Activated naive CD8-positive, alpha-beta T cell treated with anti-CD3 and anti-CD28 coated beads, Interleukin-2, amount 50 U/mL, for 16 hours (primary cell): ENCODE measurements around the gene SYCE1L.
"Not testable (repeated sequence)": the region's sequence is repeated elsewhere in the genome, so short reads cannot be mapped to it uniquely, and the experiment has no call there.

Experiments used
- DNase-seq: peaks from one replicate; pipeline ENCODE4 v3.0.0-alpha.2; 2020; ENCODE audit warnings: low read depth, low spot score

SYCE1L gene

DNA sequence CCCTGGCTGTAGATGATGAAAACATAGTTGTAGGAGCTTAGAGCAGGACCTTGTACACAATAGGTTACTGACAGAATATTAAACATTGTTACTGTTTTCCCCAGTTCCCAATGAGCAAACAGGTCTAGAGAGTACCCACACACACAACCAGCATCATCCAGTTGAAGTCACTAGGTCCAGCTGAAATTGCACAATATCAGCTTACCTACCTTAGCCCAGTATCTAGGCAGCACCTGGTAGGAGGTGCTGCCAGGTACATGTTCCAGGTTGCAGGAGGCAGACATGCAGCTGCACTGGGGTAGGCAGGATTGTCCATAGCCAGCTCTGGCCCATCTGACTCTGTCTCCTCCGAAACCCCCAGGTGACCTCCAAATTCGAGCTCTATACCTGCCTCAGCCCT lies 1.5 kb upstream of the SYCE1L start:
- no peak for DNase-seq

DNA sequence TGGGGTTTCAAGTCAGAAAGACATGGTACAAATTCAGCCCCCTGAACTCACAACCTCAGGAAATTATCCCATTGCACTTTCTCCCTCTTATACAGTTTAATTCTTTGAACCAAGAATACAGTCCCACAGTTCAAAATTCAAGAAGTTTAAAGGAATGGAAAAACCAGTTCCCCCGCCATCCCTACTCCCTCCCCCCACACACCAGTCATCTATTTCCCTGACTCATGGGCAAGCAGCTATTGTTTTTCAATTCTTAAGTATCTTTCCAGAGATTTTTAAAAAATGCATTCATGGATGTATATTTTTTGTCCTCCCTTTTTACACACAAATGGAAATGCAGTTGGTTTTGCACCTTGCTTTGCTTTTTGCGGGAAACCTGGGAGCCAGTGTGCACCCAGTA lies 7.3 kb downstream of the SYCE1L start:
- DNase-seq, result no peak

DNA sequence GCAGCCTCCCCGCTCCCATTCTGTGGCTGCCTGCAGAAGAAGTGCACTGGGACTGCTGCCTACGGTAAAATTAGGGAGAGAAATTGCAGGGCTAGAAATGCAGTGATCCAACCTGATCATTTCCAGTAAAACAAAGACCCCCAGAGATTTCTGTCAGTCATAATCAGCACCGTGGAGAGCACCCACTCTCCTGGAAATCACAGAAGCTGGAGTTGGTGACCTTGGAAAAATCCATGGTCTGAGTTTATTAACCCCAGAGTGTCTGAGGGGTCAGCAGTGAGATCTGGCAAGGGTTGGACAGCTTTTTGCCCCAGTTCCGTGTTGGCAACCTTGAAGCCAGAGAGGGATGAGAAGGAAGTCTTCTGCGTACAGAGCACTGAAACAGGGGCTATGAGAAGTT lies 7.8 kb downstream of the SYCE1L start:
- no peak for DNase-seq

DNA sequence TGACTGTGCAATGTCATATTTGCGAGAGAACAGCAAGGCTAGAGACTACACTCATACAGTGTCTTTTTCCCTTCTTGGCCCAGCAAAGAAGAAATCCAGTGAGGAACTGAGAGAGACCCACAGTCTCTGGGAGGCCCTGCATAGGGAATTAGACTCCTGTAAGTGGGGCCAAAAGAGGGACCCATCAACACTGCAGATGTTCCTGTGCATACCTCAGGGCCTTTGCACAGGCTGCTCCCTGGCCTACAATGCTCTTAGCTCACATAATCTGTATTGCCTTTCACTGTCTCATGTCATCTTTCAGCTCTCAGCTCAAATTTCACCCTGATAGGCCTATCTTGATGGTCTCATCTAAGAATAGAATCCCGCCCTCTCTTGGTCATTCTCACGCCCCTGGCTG lies 9.2 kb downstream of the SYCE1L start:
- DNase-seq, result no peak

DNA sequence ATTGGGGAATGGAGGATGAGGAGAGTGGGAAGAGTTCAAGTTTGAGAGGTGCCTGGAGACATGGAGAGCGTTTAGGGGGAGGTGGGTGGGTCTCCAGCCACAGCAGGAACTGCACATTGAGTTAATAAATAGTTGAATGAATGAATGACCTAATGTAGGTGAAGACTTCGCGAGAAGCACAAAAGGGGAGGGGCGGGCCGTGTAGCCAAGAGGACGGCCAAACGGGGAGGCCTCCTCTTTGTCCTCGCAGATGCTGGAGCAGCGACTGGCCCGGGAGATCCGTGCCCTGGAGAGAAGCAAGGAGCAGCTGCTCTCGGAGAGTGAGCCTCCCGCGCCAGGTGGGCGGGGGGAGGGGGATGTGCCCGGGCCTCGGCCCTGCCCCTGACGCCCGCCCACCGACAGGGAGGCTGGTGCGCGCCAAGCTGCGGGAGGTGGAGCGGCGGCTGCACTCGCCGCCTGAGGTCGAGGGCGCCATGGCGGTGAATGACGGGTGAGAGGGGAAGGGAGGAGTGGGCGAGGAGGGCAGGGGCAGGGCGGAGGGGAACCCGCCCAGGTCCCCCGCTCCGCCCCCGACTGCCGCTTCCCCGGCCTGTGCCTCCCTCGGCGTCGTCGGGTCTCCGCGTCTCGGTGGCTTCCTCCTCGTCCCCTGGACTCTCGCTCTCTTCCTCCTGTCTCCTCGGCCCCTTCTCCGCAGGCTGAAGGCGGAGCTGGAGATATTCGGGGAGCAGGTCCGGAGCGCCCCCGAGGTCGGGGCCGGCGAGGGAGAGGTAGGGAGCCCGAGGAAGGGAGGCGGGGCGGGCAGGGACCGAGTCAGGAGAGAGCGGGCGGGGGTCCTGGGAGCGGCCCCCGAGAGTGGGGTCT lies 12.9 kb downstream of the SYCE1L start:
- peak; percentile 36 for DNase-seq

DNA sequence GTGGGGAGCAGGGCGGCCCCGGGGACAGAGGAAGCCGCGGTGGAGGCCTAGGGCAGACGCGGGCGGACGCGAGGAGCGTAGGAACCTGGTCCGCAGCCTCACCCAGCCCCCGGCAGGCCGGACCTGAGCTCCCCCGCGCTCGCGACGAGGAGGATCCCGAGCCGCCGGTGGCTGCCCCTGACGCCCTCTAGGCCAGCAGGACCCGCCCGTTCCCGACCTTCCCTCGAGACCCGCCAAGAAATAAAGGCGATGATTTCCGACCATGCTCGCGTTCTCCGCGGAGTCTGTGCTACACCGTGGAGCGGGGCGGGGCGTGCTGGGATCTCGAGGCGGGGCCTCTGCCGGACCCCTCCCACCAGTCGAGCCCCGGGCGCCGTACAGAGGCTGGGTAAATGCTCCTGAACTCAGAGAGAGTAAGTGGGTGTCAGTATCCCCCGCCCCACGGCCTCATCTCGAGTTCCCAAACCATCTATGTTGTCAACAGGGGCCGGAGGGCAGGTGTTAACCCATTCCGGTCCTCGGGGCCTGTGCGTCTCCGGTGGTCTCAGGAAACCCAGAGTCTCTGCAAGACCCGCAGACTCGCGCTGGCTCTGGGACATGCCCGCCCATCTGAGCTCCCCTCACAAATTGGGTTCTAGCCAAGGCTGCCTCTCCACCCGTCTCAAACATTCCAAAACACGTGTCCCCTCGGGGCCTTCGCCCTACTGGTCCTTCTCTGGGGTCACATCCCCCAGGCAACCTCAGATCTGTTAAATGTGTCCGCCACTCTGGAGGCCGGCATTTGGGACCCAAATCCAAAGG lies 13.7 kb downstream of the SYCE1L start:
- DNase-seq, result peak; percentile 35

DNA sequence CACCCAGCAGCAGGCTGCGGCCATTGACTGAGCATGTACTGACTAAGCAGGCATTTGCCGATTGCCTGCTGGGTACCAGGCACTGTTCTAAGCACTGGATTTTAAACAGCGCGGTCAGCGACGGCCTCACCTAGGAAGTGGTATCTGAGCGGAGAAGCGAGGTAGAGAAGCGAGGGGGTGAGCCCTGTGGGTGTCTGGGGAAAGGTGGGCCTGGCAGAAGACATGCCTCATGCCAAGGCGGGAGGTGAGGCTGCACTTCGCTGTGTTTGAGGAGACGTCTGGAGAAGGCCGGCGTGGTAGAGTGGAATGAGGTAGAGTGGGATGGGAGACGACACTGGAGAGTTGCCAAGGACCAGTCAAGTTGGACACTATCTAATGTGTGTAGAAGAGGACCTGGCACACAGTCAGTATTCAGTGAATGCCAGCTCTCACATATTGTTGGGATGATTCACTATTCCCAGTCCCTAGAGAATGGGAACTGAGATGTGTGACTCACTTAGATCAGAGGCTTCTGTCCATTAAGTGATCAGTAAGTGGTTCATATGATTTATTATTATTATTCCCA lies 14.4 kb downstream of the SYCE1L start:
- no peak for DNase-seq

DNA sequence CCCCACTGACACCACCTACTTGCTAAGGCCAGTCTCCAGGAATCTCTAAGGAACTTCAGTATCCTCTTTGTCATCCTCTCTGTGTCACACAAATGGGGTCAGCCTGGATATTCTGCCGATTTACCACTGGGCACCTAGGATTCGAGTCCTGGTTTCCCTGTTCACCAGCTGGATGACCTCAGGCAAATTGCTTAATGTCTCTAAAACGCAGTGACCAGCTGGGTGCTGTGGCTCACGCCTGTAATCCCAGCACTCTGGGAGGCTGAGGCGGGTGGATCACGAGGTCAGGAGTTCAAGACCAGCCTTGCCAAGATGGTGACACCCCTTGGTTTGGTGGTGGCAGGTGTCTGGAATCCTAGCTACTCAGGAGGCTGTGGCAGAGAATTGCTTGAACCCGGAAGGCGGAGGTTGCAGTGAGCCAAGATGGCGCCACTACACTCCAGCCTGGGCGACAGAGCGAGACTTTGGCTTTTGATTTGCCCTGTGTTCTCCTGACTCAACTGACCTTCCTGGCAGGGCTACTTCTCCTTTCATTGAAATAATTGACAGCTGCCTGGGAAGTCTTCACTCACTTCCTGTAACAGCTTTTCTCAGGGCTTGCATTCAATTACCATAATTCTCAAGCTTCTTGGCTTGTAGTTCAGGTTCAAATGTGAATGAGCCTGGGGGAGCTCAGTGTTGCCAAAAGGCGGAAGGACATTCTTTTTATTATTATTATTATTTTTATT lies 15.4 kb downstream of the SYCE1L start:
- DNase-seq, result no peak

DNA sequence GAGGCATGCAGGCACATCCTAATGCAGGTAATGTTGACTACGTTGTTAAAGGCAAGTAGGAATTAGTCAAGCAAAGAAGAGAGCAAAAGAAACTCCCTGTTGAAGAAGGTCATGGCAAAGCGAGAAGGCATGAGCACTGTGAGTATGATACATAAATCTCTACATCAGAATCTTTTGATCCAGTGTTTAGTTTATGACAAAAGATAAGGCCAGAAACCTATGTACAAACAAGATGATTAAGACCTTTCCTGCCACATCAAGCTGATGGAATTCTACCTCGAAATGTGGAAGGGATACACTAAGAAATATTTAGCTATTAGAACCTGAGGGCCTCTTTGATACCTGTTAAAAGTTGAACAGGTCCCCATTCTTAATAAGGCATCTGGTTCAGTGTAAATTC lies 20.2 kb downstream of the SYCE1L start:
- no peak for DNase-seq

DNA sequence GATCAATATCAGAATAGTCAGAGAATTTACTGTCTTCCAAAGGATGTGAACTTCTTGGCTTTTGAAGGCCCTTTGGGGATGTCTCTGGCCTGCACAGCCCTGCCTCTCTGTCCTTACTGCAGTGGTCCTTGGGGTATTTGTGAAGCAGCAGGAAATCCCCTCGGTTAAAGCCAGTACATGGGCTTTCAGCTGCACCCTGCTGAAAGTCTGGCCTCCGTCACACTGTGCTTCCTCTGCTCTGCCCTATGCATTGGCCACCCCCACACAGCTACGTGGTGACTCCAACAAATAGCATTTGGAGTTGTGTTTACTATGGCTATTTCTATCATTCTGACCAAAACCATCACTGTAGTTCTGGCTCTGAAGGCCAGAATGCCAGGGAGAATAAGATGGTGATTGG lies 21.2 kb downstream of the SYCE1L start:
- DNase-seq, result no peak

DNA sequence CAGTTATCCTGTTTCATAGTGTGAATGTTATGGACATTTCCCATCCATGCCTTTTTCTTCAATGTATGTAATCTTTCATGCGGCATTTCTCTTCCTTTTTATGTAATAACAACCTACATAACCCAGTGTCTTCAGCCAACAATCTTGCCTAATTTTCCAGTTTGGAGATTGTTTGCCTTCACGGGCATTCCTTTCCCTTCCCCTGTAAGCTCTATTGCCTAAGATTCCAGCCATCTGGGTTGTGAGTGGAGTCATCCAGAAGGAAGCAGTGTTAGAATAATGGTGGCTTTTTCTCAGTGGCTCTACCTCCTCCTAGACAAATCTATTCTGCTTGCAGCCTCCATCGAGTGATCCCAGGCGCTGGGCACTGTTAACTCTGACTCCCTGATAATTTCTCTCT lies 22.3 kb downstream of the SYCE1L start:
- no peak for DNase-seq

DNA sequence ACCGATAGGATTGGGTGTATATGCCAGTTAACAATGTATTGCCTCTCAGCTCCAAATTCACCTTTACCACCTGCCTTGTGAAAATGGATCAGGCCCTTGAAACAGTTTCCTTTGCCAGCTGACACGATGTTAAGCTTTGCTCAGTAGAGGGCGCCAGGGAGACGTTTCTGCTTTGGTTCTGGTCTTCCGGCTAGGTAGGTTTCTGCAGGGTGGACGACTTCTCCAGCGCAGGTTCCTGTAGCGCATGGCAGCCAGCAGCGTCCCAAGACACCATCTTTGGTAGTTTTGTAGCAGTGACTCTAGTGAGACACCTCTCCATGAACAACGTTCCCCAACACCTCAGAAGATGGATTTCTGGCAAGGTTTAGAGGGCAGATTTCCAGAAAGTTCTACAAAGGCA lies 24.0 kb downstream of the SYCE1L start:
- no peak for DNase-seq

DNA sequence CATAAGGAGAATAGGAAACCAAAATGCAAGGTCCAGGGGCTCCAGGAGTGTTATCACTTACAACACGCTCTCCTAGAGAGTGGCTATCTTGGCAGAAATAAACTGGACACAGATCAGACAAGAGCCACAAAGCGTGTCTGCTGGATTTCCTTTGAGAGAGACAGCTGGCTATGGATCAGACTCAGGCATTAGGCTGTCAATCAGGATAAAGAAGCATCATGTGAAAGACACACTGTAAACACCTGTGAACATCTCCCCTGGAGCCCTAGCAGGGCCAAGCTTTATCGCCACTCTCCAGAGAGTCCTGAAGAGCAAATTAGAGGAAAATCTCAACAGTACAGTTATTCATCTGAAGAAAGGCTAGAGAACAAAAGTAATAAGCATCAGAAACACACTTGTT lies 26.0 kb downstream of the SYCE1L start:
- no peak for DNase-seq

DNA sequence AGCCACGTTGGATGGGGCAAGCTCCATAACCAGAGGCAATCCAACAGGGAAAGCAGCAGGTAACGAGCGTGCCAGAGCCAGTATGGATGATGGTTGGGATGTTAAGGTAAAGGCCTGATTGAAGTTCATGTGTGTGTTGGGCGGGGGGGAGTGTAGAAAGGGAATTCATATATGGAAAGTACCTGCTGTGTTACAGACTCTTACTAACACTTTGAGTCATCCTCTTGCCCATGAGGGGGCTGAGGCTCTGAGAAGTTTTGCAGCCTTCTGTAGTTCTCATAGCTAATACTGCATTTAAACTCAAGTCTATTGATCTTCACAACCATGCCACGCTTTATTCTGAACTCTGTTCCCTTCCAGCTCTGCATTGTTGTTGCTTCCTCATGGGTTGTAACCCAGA lies 28.5 kb downstream of the SYCE1L start:
- DNase-seq, result no peak

DNA sequence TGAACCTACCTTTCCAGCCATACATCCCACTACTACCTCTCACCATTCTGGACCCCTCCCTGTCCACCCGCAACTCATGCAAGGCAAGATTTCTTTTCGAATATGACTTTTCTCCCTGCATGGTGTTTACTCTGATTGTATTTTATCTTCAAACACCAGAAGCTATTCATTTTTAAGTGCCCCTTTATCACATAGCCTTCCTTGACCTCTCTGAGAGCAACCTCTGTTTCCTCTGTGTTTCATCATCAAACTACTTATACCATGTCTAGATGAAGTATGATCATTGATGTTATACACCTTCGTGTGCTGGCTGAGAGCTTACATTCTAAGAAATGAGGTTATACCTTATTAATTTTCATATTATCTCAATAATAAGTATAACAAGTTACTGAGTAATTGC lies 31.8 kb downstream of the SYCE1L start:
- DNase-seq, result no peak

DNA sequence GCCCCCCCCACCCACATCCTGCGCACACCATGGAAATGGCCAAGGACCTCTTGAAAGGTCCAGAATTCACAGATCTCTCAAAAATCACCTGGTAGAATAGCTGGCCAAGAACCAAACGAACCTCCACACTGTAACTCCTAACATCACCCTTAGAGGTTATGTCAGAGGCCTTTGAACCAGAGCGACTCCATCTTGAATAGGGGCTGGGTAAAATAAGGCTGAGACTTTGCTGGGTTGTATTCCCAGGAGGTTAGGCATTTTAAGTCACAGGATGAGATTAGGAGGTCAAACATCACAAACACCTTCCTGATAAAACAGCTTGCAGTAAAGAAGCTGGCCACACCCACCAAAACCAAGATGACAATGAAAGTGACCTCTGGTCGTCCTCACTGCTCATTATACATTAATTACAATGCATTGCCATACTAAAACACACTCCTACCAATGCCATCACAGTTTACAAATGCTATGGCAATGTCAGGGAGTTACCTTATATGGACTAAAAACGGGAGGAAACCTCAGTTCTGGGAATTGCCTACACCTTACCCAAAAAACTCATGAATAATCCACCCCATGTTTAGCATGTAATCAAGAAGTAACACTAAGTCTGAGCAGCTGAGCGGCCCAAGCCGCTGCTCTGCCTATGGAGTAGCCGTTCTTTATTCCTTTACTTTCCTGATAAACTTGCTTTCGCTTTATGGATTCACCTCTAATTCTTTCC lies 34.8 kb downstream of the SYCE1L start:
- no peak for DNase-seq

DNA sequence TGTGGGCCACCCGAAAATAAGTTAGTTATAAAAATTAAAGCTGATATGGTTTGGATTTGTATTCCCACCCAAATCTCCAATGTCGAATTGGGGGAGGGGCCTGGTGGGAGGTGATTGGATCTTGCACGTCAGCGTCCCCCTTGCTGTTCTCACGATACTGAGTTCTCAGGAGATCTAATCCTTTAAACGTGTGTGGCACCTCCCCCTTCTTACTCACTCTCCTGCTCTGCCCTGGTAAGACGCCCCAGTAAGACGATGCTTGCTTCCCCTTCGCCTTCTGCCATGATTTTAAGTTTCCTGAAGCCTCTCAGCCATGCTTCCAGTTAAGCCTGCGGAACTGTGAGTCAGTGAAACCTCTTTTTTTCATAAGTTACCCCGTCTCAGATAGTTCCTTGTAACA lies 35.4 kb downstream of the SYCE1L start:
- no peak for DNase-seq

DNA sequence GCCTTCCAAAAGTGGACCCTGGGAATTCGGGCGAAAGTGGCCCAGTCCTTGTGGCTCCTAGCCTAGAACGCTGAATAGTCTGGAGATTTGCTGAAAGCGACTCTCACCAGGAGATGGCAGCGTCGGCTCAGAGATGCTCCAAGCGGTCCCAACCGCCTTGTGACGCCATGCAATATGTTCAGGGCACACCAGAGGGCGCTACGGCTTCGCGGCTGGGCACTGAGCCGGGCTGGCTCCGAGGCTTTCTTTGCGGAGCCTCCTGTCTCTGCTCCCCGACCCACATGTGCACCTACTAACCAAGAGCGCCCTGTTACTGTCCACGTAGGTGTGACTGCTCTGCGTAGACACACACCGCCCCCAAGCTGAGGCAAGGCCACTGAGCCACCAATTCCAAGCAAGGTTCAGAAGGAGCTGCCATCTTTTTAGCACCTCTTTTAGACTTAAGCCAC lies 36.9 kb downstream of the SYCE1L start:
- peak; percentile 72 for DNase-seq

DNA sequence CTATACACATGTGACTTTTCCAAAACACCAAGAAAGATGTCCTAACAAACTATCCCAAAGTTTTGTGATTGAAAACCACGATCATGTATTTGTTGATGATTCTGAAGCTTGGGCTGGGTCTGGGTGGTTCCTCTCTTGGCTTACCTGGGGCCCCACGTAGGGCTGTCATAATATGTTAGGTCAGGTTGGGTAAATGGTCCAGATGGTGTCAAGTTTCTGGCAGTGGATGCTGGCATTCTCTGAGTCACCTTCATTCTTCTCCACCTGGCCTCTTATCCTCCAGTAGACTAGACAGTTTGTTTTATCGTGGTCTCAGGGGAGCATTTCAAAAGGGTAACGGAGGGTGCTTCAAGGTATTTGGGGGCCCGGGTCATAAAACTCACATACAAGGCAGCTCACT lies 39.4 kb downstream of the SYCE1L start:
- no peak for DNase-seq

DNA sequence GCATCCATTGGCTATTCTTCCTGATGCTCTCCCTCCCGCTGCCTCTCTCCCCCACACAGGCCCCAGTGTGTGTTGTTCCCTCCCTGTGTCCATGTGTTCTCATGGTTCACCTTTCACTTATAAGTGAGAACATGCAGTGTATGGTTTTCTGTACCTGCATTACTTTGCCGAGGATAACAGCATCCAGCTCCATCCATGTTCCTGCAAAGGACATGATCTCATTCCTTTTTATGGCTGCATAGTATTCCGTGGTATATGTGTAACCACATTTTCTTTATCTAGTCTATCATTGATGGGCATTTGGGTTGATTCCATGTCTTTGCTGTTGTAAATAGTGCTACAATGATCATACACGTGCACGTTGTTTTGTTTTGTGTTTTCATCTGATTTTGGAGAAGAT lies 43.3 kb downstream of the SYCE1L start:
- DNase-seq, result not testable (repeated sequence)

DNA sequence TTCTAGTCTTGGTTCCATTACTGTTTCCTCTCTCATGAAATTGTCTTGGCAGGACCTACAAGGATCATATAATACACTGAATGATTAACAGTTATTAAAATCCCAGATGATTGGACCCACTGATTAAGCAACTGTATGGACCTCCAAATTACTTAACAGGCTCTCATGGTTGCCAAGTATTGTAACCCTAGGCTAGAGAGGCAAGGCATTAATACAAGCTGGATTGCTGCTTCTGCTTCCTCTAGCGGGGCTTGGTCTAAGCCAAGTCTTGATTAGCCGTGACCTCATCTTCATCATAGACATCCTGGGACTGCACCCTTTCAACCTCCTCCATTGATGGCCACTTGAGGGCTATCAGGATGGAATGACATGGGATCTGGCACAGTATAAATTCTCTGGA lies 46.9 kb downstream of the SYCE1L start:
- no peak for DNase-seq
